ENCODE measurements around the gene PLEKHA7. TPM values are rescaled to one million over a fixed set of nuclear protein-coding genes. Genes with fewer than 3 reads are reported as not detected.

PLEKHA7 gene
- total RNA-seq, 2 experiments from 2014 or later, result 0.13 TPM; not detected in 1

DNA sequence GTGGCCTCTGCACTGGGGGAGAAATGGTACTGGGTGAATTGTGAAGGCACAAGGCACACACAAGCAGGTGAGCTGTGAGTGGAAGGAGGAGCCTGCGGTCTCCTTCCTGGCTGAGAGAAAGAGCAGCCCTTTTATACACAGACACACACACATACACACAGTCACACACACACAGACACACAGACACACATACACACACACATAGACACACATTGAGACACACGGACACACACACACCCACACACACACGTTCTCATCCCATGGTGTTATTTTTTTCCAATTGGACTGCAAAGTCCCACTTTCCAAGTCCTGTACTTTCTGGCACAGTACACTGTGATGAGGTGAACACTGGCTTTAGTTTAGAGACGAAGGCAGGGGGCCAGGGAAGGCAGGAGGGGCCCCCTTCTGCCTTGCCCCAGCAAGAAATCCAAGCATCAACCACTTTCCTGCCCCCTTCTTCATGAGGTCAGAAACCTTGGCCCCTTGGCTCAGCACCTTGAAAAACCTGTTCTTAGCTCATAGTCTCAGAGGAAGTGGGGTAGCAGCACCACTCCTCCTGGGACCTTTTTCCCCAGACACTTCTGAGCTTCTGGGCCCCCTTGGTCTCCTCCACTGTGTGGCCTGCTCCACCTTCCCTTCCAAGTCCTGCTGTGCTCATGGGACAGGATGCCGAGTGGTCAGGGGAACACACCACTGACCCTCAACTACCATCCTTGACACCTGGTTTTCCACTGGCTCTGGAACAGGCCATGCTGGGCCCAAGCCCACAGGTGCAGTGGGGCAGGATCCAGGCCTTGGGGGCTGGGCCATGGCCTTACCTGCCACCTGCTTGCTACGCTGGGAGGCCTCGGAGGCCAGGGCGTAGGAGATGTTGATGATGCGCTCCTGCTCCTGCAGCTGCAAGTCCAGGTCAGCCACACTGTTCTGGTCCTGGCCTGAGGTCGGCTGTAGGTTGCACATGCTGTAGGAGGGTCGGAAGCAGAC is 232.0 kb downstream of the PLEKHA7 start:
- no peak overlapping the region for H3K4me3 ChIP-seq (ENCODE audit: low read depth, low read length, poor library complexity, severe bottlenecking)
- H4K20me1 ChIP-seq (ENCODE audit: insufficient read depth, low read length), result no peaks in the 10 kb centered on the region
- BruUV-seq (replicated peaks), result no TSS peak
- no peaks in the 10 kb centered on the region for H3K4me1 ChIP-seq (ENCODE audit: insufficient read depth, low read length, poor library complexity, severe bottlenecking)
- H3K4me2 ChIP-seq (ENCODE audit: low read length), result no peak overlapping the region
- no peak overlapping the region for H2AFZ ChIP-seq (ENCODE audit: low read length)
- no peaks in the 10 kb centered on the region for H3K36me3 ChIP-seq (ENCODE audit: insufficient read depth, low read length)
- H3K9me2 ChIP-seq (ENCODE audit: insufficient read depth, low read length), result no peaks in the 10 kb centered on the region
- POLR2A ChIA-PET, result interaction anchor here (0.5 to 0.6 kb wide), 2 partner anchors 14 to 193 kb away, joined by 3 to 5 read pairs; no protein-coding TSS in a partner anchor
- TF ChIP-seq EZH2phosphoT487 (IDR thresholded peaks at IDR 0.05; ENCODE audit: borderline replicate concordance, low read depth, low read length), result no peak
- TF ChIP-seq, protein P1, sequence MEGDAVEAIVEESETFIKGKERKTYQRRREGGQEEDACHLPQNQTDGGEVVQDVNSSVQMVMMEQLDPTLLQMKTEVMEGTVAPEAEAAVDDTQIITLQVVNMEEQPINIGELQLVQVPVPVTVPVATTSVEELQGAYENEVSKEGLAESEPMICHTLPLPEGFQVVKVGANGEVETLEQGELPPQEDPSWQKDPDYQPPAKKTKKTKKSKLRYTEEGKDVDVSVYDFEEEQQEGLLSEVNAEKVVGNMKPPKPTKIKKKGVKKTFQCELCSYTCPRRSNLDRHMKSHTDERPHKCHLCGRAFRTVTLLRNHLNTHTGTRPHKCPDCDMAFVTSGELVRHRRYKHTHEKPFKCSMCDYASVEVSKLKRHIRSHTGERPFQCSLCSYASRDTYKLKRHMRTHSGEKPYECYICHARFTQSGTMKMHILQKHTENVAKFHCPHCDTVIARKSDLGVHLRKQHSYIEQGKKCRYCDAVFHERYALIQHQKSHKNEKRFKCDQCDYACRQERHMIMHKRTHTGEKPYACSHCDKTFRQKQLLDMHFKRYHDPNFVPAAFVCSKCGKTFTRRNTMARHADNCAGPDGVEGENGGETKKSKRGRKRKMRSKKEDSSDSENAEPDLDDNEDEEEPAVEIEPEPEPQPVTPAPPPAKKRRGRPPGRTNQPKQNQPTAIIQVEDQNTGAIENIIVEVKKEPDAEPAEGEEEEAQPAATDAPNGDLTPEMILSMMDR (conservative IDR thresholded peaks at IDR 0.05; ENCODE audit: low read length), result no peak
- no peak overlapping the region for H3K27ac ChIP-seq (ENCODE audit: low read depth, low read length, poor library complexity, severe bottlenecking)
- no peak for DNase-seq (ENCODE audit: low spot score)
- H3K79me2 ChIP-seq (ENCODE audit: insufficient read depth, low read depth, low read length), result no peaks in the 10 kb centered on the region
- CTCF ChIA-PET (ENCODE audit: unreplicated experiment), result no interaction called here
- intact Hi-C loops (cut with micrococcal nuclease; ENCODE audit: unreplicated experiment), result no loop called here
- H3K9me3 ChIP-seq (ENCODE audit: low read length), result no peaks in the 10 kb centered on the region

DNA sequence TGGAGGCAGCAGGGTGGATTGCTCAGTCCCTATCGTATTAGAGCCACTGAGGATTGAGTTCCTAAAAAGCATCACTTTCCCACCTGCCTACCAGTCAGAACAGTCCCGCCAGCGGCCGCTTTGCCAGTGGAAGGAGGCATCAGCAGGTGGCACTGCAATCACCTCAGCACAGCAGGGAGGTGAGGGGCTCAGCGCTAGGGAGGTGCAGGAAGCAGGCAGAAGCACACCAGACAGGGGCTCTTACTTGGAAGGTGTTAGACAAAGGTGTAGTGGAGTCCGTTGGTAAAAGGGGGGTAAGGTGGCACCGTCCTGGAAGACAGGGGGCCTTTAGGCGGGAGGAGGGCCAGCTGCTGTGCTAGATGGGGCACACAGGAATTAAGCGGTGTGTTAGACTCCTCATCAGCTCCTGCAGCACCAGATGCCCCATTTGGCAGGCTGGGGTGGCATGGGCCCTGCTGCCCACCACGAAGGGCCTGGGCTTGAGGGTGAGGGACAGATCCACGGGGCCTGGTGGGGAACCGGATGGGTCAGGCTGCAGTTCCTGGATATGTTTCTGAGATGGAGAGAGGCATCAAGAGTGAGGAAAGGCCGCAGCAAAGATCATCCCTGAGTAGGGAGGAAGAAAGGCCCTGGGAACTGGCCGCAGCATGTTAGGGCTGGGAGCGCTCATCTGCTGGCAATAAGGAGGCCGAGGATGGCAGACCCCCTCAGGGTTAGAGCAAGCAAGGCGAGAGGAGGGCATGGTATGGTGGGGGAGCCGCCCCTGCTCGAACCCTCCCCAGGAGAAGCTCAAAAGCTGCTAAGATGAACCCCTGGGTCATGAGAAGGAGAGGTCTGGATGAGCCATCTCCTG is 233.3 kb downstream of the PLEKHA7 start:
- CTCF ChIA-PET (ENCODE audit: unreplicated experiment), result no interaction called here

More for the DNA sequence above, 233.3 kb downstream of the PLEKHA7 start:
- Histone ChIP-seq H3K36me3 (ENCODE audit: insufficient read depth, low read length) (no peaks in the 10 kb centered on the region), H3K79me2 (ENCODE audit: insufficient read depth, low read depth, low read length) (no peaks in the 10 kb centered on the region), H3K4me2 (ENCODE audit: low read length) (no peak overlapping the region), H3K9me3 (ENCODE audit: low read length) (no peaks in the 10 kb centered on the region), H4K20me1 (ENCODE audit: insufficient read depth, low read length) (no peaks in the 10 kb centered on the region), H3K27ac (ENCODE audit: low read depth, low read length, poor library complexity, severe bottlenecking) (no peak overlapping the region), H3K4me3 (ENCODE audit: low read depth, low read length, poor library complexity, severe bottlenecking) (no peak overlapping the region), H2AFZ (ENCODE audit: low read length) (no peak overlapping the region), H3K4me1 (ENCODE audit: insufficient read depth, low read length, poor library complexity, severe bottlenecking) (no peaks in the 10 kb centered on the region), H3K9me2 (ENCODE audit: insufficient read depth, low read length) (no peaks in the 10 kb centered on the region)
- intact Hi-C loops (cut with micrococcal nuclease; ENCODE audit: unreplicated experiment), result no loop called here
- TF ChIP-seq, protein P1 (conservative IDR thresholded peaks at IDR 0.05; ENCODE audit: low read length), result no peak
- no peak for TF ChIP-seq EZH2phosphoT487 (IDR thresholded peaks at IDR 0.05; ENCODE audit: borderline replicate concordance, low read depth, low read length)
- BruUV-seq (replicated peaks), result no TSS peak
- no peak for DNase-seq (ENCODE audit: low spot score)
- POLR2A ChIA-PET, result interaction anchor here (0.6 kb wide), 1 partner anchor 920 kb away, joined by 3 read pairs; no protein-coding TSS in a partner anchor
